Measurements from ENCODE around the gene DBP.

The DBP gene

DNA sequence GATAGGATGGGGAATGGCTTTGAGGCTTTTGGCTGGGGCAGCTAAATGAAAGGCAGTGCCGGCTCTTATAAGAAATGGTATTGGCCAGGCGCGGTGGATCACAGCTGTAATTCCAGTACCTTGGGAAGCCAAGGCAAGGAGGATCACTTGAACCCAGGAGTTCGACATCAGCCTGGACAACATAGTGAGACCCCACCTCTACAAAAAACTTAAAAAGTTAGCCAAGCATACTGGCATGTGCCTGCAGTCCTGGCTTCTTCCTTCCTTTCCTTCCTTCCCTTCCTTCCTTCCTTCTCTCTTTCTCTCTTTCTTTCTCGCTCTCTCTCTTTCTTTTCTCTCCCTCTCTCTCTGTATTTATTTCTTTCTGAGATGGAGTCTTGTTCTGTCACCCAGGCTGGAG is 5.7 kb upstream of the DBP start (continued):
- TF ChIP-seq ZNF239 (tag by site-specific recombination; IDR thresholded peaks at IDR 0.05) (no peak), ZNF561 (tag by site-specific recombination; IDR thresholded peaks at IDR 0.05; ENCODE audit: borderline replicate concordance) (no peak), PRDM1 (tag by site-specific recombination; IDR thresholded peaks at IDR 0.05) (peak; percentile 26; the same call in 1 of the 2 replicates), ZNF184 (tag by site-specific recombination; IDR thresholded peaks at IDR 0.05) (no peak), KLF1 (tag by site-specific recombination; IDR thresholded peaks at IDR 0.05) (no peak)

- POLR2A ChIA-PET: interaction anchor here (0.6 to 0.7 kb wide), 3 partner anchors 25 to 1778 kb away, joined by 3 to 5 read pairs (median 4); no protein-coding TSS in a partner anchor
- CTCF ChIA-PET: no interaction called here
- H3K4me3 ChIP-seq (ENCODE audit: low read depth, low read length): no peak overlapping the region
- no peaks in the 10 kb centered on the region for H3K9me3 ChIP-seq (ENCODE audit: control insufficient read depth, insufficient read depth, low read depth, low read length)
- peaks cover 9% of the 10 kb centered on the region for H3K4me1 ChIP-seq (ENCODE audit: control insufficient read depth, insufficient read depth, low read length)
- peak; percentile 96 for TF ChIP-seq ZNF623 (tag by site-specific recombination; IDR thresholded peaks at IDR 0.05)
- no peak for TF ChIP-seq ZNF610 (tag by site-specific recombination; IDR thresholded peaks at IDR 0.05; ENCODE audit: borderline replicate concordance)
- no peak for TF ChIP-seq ZBTB17 (tag by site-specific recombination; IDR thresholded peaks at IDR 0.05)
- H3K27ac ChIP-seq (ENCODE audit: extremely low read depth, low read depth, low read length): no peak overlapping the region
- no peaks in the 10 kb centered on the region for H3K36me3 ChIP-seq (ENCODE audit: control insufficient read depth in 2 of 2, insufficient read depth in 1 of 2, low read length in 2 of 2)
These were observed 4.7 kb upstream of the DBP start for GRCh38 chr19:48641850-48642249.

DNA sequence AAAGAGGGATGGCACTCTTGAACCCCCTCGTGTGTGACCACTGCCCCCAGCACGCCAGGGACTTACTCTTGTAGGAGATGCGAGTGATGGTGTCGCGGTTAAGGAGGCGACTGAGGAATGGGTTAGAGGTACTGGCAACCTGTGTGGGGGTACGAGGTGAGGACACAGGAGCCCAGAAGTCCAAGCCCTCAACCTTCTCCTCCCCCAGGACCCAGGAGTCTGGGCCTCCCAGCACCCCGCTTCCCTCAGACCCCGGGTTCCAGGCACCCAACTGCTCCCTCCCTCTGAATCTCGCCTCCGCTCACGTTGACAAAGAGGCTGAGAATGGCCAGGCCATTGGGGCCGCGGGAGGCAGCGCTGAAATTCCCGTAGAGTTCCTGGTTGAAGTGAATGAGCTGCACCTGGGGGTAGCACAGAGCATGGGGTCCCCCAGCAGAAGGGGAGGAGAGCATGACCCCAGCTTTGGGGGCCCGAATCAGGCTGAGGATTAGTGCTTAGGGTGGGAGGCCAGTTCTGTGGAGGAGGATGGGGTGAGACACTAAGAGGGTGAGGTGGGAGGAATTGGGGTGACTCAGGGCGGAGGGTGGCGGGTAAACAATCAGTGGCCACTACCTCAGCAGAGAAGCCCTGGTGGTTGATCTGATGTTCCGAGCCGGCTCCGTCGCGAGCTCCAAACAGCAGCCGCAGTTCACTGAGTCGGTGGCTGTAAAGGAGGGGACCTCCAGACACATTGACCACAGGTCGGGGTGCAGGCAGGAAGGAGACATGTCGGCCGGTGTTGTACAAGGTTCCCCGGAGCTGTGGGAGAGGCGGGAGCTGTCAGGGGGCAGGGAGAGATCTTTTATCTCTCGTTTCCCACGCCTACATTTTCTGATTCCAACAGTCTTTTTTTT is 2.5 kb upstream of the DBP start:
- no peak overlapping the region for H3K27ac ChIP-seq (ENCODE audit: extremely low read depth, low read depth, low read length)
- no peaks in the 10 kb centered on the region for H3K9me3 ChIP-seq (ENCODE audit: control insufficient read depth, insufficient read depth, low read depth, low read length)
- H3K4me1 ChIP-seq (ENCODE audit: control insufficient read depth, insufficient read depth, low read length): peaks cover 14% of the 10 kb centered on the region
- no peaks in the 10 kb centered on the region for H3K36me3 ChIP-seq (ENCODE audit: control insufficient read depth in 2 of 2, insufficient read depth in 1 of 2, low read length in 2 of 2)
- ChIA-PET POLR2A (interaction anchor here (0.6 to 1.1 kb wide), 3 partner anchors 16 to 151 kb away, joined by 3 to 7 read pairs (median 4); no protein-coding TSS in a partner anchor), CTCF (interaction anchor here (0.6 to 0.7 kb wide), 3 partner anchors 12 to 257 kb away, joined by 3 read pairs; no protein-coding TSS in a partner anchor)
- no peak overlapping the region for H3K4me3 ChIP-seq (ENCODE audit: low read depth, low read length)
- TF ChIP-seq ZNF2 (tag by site-specific recombination; IDR thresholded peaks at IDR 0.05) (no peak), ZNF768 (tag by site-specific recombination; IDR thresholded peaks at IDR 0.05) (no peak), EGR2 (tag by site-specific recombination; IDR thresholded peaks at IDR 0.05; ENCODE audit: low read depth) (peak; percentile 33), ZNF211 (tag by site-specific recombination; IDR thresholded peaks at IDR 0.05; ENCODE audit: low read depth) (no peak), PRDM6 (tag by site-specific recombination; IDR thresholded peaks at IDR 0.05) (no peak), ZNF677 (tag by site-specific recombination; IDR thresholded peaks at IDR 0.05) (no peak), ZNF654 (tag by site-specific recombination; IDR thresholded peaks at IDR 0.05; ENCODE audit: low read depth) (no peak), YY1 (tag by site-specific recombination; IDR thresholded peaks at IDR 0.05) (no peak), GLI4 (tag by site-specific recombination; IDR thresholded peaks at IDR 0.05) (no peak), ZBTB8A (tag by site-specific recombination; IDR thresholded peaks at IDR 0.05) (no peak), ZNF140 (tag by site-specific recombination; IDR thresholded peaks at IDR 0.05) (no peak), ZNF366 (tag by site-specific recombination; conservative IDR thresholded peaks at IDR 0.05) (no peak), ZFHX2 (tag by site-specific recombination; conservative IDR thresholded peaks at IDR 0.05) (peak; percentile 57), ZNF19 (tag by site-specific recombination; IDR thresholded peaks at IDR 0.05; ENCODE audit: low read depth) (no peak), ZNF610 (tag by site-specific recombination; IDR thresholded peaks at IDR 0.05; ENCODE audit: borderline replicate concordance) (no peak), ZNF837 (tag by site-specific recombination; IDR thresholded peaks at IDR 0.05) (no peak), WT1 (tag by site-specific recombination; IDR thresholded peaks at IDR 0.05) (no peak), ZNF548 (tag by site-specific recombination; IDR thresholded peaks at IDR 0.05) (no peak), SP2 (tag by site-specific recombination; IDR thresholded peaks at IDR 0.05) (no peak), GFI1B (tag by site-specific recombination; IDR thresholded peaks at IDR 0.05) (no peak)
- TF ChIP-seq, protein P1, sequence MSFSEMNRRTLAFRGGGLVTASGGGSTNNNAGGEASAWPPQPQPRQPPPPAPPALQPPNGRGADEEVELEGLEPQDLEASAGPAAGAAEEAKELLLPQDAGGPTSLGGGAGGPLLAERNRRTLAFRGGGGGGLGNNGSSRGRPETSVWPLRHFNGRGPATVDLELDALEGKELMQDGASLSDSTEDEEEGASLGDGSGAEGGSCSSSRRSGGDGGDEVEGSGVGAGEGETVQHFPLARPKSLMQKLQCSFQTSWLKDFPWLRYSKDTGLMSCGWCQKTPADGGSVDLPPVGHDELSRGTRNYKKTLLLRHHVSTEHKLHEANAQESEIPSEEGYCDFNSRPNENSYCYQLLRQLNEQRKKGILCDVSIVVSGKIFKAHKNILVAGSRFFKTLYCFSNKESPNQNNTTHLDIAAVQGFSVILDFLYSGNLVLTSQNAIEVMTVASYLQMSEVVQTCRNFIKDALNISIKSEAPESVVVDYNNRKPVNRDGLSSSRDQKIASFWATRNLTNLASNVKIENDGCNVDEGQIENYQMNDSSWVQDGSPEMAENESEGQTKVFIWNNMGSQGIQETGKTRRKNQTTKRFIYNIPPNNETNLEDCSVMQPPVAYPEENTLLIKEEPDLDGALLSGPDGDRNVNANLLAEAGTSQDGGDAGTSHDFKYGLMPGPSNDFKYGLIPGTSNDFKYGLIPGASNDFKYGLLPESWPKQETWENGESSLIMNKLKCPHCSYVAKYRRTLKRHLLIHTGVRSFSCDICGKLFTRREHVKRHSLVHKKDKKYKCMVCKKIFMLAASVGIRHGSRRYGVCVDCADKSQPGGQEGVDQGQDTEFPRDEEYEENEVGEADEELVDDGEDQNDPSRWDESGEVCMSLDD (tag by site-specific recombination; IDR thresholded peaks at IDR 0.05): peak; percentile 44; the same call in 1 of the 2 replicates
- TF ChIP-seq, protein P2, sequence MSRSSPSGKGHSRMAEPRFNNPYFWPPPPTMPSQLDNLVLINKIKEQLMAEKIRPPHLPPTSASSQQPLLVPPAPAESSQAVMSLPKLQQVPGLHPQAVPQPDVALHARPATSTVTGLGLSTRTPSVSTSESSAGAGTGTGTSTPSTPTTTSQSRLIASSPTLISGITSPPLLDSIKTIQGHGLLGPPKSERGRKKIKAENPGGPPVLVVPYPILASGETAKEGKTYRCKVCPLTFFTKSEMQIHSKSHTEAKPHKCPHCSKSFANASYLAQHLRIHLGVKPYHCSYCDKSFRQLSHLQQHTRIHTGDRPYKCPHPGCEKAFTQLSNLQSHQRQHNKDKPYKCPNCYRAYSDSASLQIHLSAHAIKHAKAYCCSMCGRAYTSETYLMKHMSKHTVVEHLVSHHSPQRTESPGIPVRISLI (tag by site-specific recombination; IDR thresholded peaks at IDR 0.05): no peak
